ENCODE measurements around the gene KCNC1. TPM values are rescaled to one million over a fixed set of nuclear protein-coding genes. Genes with fewer than 3 reads are reported as not detected.

Gene KCNC1
- total and polyA plus RNA-seq, 4 donors, result 0.54 TPM; not detected in 3

GRCh38 chr11:17783878-17784277, 49.3 kb downstream of the KCNC1 start (continued):
- TF ChIP-seq REST (IDR thresholded peaks at IDR 0.05) (no peak), HNF4G (IDR thresholded peaks at IDR 0.05) (no peak), NR2F2 (IDR thresholded peaks at IDR 0.05) (no peak), MAX (IDR thresholded peaks at IDR 0.05) (no peak), JUND (IDR thresholded peaks at IDR 0.05) (no peak)

GRCh38 chr11:17786824-17787525, 52.4 kb downstream of the KCNC1 start:
- peaks cover 0 to 3% (median 0%) of the 10 kb centered on the region in 4 donors for H3K36me3 ChIP-seq (ENCODE audit: control insufficient read depth in 4 of 4, insufficient read depth in 3 of 4, low read depth in 1 of 4, low read length in 3 of 4)
- no peaks in the 10 kb centered on the region for H3K9me3 ChIP-seq (ENCODE audit: control insufficient read depth in 4 of 4, low read length in 3 of 4)
- no peak overlapping the region for H3K9ac ChIP-seq (ENCODE audit: low read depth in 1 of 2, low read length in 2 of 2)
- no peak for TF ChIP-seq SP1 (IDR thresholded peaks at IDR 0.05)
- no peak for TF ChIP-seq HNF4A (conservative IDR thresholded peaks at IDR 0.05)
- no peak for TF ChIP-seq RXRA (IDR thresholded peaks at IDR 0.05)
- no peak for TF ChIP-seq JUND (IDR thresholded peaks at IDR 0.05)
- TF ChIP-seq REST (IDR thresholded peaks at IDR 0.05), result no peak
- TF ChIP-seq CTCF (IDR thresholded peaks at IDR 0.05; ENCODE audit: low read depth, low read length, missing input control), result no peak
- no peak for DNase-seq (ENCODE audit: low spot score)
- no peak overlapping the region for H3K27ac ChIP-seq (ENCODE audit: low read depth in 1 of 2, low read length in 2 of 2)
- no peak overlapping the region for H3K4me3 ChIP-seq (ENCODE audit: low read depth in 1 of 3, low read length in 3 of 3)
- 95% methylated on average over 14 of the region's 14 CpGs for WGBS
- H3K27me3 ChIP-seq (ENCODE audit: control insufficient read depth in 4 of 4, insufficient read depth in 4 of 4, low read length in 3 of 4), result no peaks in the 10 kb centered on the region
- peaks cover 0 to 3% (median 0%) of the 10 kb centered on the region in 4 donors for H3K4me1 ChIP-seq (ENCODE audit: control insufficient read depth in 4 of 4, insufficient read depth in 4 of 4, low read length in 3 of 4)

- DNase-seq (ENCODE audit: low spot score), result no peak
- Histone ChIP-seq H3K9ac (ENCODE audit: low read depth in 1 of 2, low read length in 2 of 2) (no peak overlapping the region), H3K9me3 (ENCODE audit: control insufficient read depth in 4 of 4, low read length in 3 of 4) (no peaks in the 10 kb centered on the region), H3K4me3 (ENCODE audit: low read depth in 1 of 3, low read length in 3 of 3) (no peak overlapping the region), H3K27me3 (ENCODE audit: control insufficient read depth in 4 of 4, insufficient read depth in 4 of 4, low read length in 3 of 4) (no peaks in the 10 kb centered on the region), H3K27ac (ENCODE audit: low read depth in 1 of 2, low read length in 2 of 2) (no peak overlapping the region), H3K4me1 (ENCODE audit: control insufficient read depth in 4 of 4, insufficient read depth in 4 of 4, low read length in 3 of 4) (no peaks in the 10 kb centered on the region), H3K36me3 (ENCODE audit: control insufficient read depth in 4 of 4, insufficient read depth in 3 of 4, low read depth in 1 of 4, low read length in 3 of 4) (peaks cover 0 to 3% (median 0%) of the 10 kb centered on the region in 4 donors)
- TF ChIP-seq RAD21 (IDR thresholded peaks at IDR 0.05), result no peak
- TF ChIP-seq YY1 (IDR thresholded peaks at IDR 0.05), result no peak
- 96% methylated on average over 5 of the region's 5 CpGs for WGBS
Observed at GRCh38 chr11:17788084-17788483, 53.5 kb downstream of the KCNC1 start.
